ENCODE data around the gene TTC23. TPM values are rescaled to one million over a fixed set of nuclear protein-coding genes. Genes with fewer than 3 reads are reported as not detected.

The TTC23 gene
- total RNA-seq, 1 donor from 2014 or later: 10.1 TPM

- peak; percentile 66 for ATAC-seq
- intact Hi-C loops (cut with micrococcal nuclease): no loop called here
- peak; percentile 57 for DNase-seq
Observed at GRCh38 chr15:99169769-99170311, 79.5 kb downstream of the TTC23 start.

DNA sequence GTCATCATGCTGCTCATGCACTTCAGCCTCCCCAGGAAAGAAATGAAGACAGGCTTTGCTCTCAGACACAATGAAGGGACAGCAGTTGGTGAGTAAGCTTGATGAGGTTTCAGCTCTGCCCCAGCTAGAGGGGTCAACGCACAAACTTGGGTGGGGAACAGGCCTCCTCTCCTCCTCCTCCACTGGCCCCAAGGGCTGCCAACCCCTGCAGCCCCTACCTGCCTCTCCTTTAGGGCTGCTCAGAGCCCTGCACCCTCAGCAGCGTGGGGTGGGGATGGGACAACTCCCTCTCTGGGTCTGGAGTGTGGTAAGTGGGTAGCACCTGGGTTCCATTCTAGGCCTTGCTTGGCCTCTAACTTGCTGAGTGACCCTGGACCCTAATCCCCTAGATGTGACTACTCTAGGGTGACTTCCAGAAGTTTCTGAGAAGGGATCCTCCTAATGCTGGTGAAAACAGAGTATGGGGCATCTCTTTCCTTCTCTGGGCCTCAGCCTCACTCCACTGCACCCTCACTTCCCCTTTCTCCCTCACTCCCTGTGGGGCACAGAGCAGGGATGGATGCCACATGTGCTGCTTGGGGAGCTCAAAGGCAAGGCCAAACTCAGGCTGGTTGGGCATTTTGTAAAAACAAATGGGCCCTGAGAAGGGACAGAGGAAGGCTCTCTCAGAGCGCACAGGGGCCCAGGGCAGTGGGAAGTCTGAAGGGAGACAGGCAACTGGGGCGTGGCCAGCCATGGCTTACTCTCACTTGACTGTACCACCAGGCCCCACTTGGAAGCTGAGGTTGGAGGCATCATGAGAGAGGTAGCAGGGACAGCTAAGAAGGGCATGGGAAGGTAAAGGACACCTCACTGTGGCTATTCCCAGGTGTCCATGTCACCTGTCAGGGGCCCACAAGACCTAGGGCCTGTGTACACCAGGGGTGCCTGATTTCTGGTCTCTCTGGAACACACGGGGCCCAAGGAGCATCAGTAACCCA lies 80.5 kb downstream of the TTC23 start:
- ATAC-seq (no peak), DNase-seq (no peak)
- intact Hi-C loops (cut with micrococcal nuclease): no loop called here

DNA sequence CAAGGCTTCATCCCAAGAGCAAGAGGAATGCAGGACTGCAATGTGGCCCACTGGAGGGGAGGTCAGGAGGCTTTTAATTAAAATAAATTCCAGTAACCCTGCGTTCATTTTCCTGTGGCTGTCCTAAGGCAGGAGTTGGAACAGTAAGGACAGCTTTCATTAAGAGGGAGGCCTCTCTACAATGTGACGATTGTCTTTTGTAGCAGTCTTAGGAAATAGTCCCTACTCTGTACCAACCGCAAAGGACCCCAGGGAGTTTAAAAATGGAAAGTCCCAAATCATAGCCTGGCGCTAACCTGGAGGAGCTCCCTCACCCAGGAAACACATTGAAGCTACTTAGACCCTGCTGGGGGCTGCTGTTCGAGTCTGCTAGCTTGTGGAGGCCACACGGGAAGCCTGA lies 81.7 kb downstream of the TTC23 start:
- ATAC-seq (no peak), DNase-seq (no peak)
- intact Hi-C loops (cut with micrococcal nuclease): no loop called here

GRCh38 chr15:99167201-99167600 lies 82.2 kb downstream of the TTC23 start:
- intact Hi-C loops (cut with micrococcal nuclease): no loop called here
- no peak for DNase-seq
- ATAC-seq: no peak

GRCh38 chr15:99165956-99166689 lies 83.3 kb downstream of the TTC23 start:
- intact Hi-C loops (cut with micrococcal nuclease): no loop called here
- DNase-seq (no peak), ATAC-seq (no peak)

DNA sequence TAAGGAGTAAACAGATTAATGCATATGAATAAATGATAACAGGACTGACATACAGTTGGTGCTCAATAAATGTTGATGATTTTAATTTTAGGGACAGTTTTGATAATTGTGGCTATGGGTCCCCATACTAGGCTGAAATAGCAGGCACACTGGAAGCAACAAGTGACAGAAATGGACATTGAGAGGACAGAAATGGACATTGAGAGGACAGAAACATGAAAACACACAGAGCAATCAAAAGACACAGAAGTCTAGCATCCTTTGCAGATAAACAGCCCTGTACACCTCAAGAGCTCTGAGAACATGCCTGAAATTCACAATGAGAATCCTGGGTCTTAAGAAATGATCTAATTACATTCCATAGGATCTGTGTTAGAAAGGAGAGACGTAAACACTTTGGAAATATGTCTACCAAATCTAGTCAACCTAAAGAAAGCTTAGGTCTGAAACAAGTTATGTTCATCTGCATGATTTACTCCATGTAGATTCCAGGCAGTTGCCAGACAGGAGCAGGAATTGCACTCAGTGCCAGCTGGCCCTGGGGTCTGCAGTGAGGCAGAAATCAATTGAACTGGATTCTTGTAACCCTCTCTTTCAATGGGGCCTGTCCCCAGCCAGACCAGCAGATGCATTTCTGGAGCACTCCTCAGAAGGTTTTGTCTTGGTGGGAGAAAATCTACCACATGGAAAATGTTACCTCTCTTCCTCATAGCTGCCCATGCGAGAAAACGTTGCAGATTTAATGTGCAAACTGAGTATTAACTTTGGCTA lies 84.2 kb downstream of the TTC23 start:
- ATAC-seq (no peak), DNase-seq (no peak)
- intact Hi-C loops (cut with micrococcal nuclease): no loop called here

- no peak for DNase-seq
- intact Hi-C loops (cut with micrococcal nuclease): no loop called here
- no peak for ATAC-seq
Observed at GRCh38 chr15:99164119-99164518, 85.3 kb downstream of the TTC23 start.

DNA sequence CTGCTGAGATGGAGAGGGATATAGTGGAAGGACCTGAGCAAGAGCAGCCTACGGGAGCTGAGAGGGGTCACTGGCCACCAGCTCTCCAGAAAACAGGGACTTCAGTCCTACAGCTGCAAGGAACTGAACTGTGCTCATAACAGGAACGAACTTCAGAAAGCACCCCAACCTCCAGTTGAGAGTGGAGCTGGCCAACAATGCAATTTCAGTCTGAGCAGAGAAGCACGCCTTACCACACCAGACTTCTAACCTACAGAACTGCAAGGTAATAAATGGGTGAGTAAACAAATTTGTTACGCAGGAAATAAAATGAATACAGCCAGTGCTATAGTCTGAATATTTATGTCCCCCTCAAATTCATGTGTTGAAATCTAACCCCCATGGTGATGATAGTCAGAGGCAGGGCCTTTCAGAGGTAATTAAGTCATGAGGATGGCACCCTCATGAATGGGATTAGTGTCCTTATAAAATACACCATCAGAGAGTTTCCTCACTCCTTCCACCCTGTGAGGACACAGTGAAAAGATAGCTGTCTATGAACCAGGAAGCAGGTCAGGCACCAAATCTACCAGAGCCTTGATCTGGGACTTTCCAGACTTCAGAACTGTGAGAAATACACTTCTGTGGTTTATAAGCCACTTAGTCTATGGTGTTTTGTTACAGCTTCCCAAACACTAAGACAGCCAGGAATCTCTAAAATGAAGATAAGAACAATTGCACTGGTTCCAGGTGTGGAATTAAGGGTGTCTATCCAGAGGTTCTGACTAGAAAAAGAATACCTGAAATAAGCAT lies 85.9 kb downstream of the TTC23 start:
- ATAC-seq (no peak), DNase-seq (no peak)
- intact Hi-C loops (cut with micrococcal nuclease): no loop called here

DNA sequence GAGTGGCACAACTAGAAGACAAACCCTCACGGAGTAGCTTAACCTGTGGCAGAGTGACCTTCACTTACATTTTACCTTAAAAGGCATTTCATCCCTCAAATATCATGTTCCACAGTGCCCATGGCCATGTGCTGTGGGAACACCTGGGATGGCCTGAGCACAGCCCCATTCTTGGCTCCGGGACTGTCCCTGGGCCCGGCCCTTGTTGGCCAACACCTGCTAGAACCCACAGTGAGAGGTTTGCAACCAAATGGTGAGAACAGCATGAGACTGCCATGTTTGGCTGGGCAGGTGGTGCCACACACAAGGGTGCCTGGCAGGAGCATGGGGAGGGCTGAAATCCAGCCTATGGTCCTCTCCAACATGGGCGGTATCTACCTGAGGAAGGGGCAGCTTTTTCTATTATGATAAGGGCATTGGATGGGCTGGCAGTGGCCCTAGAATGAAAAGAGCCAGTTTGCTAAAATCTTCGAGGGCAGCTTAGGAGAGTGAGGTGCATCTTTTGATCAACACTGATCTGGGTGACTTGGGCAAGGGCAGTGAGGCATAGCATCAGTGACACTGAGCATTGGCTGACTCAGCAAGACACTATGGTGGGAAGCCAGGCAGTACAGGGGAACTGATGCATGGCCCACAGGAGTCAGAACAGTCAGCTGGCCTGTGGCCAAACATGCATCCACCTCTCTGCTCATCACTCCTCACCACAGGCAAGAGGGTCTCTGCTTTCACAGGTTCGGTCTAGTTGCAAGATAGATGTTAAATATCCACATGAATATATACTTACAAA lies 90.6 kb downstream of the TTC23 start:
- intact Hi-C loops (cut with micrococcal nuclease): no loop called here
- DNase-seq (no peak), ATAC-seq (no peak)

DNA sequence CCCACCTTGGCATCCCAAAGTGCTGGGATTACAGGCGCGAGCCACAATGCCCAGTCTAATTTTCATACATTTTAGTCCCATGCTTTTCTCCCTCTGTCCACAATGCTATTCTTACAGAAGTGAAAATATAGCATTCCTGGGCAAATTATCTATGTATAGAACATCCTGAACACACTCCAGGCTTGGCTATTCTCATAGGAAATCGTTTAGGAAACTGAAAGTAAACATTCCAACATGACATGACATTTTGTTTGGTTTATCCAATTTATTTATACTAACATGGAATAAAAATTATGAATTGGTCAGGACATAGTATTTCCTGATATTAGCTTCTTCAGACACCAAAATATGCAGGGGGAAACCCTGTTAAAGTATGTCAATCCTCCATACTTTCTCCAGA lies 91.9 kb downstream of the TTC23 start:
- DNase-seq (no peak), ATAC-seq (no peak)
- intact Hi-C loops (cut with micrococcal nuclease): no loop called here

DNA sequence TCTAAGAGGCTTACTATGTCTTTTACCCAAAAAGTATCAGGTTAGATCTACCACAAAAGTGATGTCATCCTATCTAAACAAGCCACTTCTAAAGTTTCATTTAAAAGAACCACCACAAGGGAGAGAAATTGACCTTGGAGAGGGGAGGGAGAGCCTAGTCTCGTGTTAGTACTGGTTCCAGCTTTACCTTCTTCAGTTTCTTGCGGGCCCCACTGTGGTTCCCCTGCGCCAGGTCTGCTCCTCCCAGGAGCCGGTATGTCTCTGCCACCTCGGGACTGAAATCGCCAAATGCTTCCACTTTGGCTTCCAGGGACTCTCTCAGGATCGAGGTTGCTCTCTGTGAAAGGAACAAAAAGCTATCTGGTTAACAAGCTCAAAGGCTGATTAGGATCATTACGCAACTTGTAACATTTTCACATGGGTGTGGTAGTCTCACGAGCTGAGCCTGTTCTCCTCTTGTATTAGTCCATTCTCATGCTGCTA lies 93.4 kb downstream of the TTC23 start:
- intact Hi-C loops (cut with micrococcal nuclease): no loop called here
- no peak for DNase-seq
- ATAC-seq: no peak

DNA sequence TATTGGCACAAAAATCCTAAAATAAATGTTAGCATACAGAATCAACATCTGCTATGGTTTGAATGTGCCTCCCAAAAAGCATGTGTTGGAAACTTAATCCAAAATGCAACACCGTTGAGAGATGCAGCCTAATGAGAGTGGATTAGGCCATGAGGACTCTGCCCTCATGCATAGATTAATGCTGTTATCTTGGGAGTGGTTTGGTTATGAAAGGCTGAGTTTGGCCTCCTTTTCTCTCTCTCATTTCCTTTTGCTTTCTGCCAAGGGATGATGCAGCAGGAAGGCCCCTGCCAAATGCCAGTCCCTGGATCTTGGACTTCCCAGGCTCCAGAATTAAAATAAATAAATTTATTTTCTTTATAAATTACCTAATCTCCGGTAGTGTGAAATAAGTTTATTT lies 95.1 kb downstream of the TTC23 start:
- DNase-seq: no peak
- ATAC-seq: no peak
- intact Hi-C loops (cut with micrococcal nuclease): no loop called here

- no peak for DNase-seq
- ATAC-seq: no peak
- intact Hi-C loops (cut with micrococcal nuclease): no loop called here
Observed at GRCh38 chr15:99153026-99153535, 96.3 kb downstream of the TTC23 start.

DNA sequence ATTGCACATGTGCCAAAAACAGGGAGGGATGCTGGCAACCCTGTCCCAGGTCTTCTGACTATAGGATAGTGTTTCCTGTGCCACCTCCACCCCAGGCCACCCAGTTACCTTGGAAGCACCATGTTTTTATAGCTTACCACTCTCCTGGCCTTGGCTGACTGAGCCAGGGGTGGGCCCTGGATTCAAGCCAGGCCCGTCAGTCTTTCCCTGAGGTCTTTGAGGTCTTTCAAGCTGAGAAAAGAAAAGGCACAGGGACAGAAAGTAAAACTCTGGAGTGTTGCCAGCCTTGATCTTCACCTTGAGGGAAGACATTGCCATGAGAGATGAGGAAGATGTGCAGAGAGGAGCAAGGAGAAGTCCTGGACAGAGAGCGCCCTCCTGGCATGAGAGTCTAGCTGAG lies 98.2 kb downstream of the TTC23 start:
- intact Hi-C loops (cut with micrococcal nuclease): no loop called here

DNA sequence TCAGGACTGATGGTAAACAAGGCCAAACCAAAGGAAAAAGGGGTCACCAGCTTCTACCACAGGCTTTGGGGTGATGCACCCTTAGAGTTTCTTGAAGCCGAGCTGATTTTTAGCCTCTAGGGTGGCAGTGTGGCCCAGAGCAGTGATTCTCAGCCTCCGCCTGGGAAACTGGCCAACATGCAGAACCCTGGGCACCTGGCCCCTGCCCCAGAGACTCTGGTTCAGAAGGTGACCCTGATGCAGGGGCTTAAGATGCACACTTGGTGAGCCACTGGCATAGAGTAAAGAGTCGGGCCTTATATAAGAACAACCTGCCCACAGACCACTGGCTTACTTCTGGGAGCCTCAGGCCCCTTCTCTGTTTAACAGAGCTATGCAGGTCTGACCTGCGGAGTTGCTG lies 100.0 kb downstream of the TTC23 start:
- DNase-seq: peak; percentile 44
- intact Hi-C loops (cut with micrococcal nuclease): no loop called here
- ATAC-seq: peak; percentile 71

More for the DNA sequence above, 98.2 kb downstream of the TTC23 start:
- DNase-seq (no peak), ATAC-seq (no peak)

GRCh38 chr15:99148851-99149276 lies 100.5 kb downstream of the TTC23 start:
- peak; percentile 58 for DNase-seq
- intact Hi-C loops (cut with micrococcal nuclease): no loop called here
- peak; percentile 51 for ATAC-seq

- ATAC-seq (no peak), DNase-seq (no peak)
- intact Hi-C loops (cut with micrococcal nuclease): no loop called here
Observed at GRCh38 chr15:99146661-99147060, 102.7 kb downstream of the TTC23 start.

Data from left ventricle myocardium superior (tissue), 1 donor.